Activated CD8-positive, alpha-beta memory T cell treated with anti-CD3 and anti-CD28 coated beads for 48 hours (primary cell): Measurements from ENCODE around the gene TCAF1.

Experiments used
- DNase-seq, 3 experiments: peaks; one replicate each; pipeline ENCODE4 v3.0.0-alpha.2; 2020; ENCODE audit warnings: low read depth in 2 of 3, low spot score in 2 of 3

The TCAF1 gene, protein sequence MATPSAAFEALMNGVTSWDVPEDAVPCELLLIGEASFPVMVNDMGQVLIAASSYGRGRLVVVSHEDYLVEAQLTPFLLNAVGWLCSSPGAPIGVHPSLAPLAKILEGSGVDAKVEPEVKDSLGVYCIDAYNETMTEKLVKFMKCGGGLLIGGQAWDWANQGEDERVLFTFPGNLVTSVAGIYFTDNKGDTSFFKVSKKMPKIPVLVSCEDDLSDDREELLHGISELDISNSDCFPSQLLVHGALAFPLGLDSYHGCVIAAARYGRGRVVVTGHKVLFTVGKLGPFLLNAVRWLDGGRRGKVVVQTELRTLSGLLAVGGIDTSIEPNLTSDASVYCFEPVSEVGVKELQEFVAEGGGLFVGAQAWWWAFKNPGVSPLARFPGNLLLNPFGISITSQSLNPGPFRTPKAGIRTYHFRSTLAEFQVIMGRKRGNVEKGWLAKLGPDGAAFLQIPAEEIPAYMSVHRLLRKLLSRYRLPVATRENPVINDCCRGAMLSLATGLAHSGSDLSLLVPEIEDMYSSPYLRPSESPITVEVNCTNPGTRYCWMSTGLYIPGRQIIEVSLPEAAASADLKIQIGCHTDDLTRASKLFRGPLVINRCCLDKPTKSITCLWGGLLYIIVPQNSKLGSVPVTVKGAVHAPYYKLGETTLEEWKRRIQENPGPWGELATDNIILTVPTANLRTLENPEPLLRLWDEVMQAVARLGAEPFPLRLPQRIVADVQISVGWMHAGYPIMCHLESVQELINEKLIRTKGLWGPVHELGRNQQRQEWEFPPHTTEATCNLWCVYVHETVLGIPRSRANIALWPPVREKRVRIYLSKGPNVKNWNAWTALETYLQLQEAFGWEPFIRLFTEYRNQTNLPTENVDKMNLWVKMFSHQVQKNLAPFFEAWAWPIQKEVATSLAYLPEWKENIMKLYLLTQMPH

DNA sequence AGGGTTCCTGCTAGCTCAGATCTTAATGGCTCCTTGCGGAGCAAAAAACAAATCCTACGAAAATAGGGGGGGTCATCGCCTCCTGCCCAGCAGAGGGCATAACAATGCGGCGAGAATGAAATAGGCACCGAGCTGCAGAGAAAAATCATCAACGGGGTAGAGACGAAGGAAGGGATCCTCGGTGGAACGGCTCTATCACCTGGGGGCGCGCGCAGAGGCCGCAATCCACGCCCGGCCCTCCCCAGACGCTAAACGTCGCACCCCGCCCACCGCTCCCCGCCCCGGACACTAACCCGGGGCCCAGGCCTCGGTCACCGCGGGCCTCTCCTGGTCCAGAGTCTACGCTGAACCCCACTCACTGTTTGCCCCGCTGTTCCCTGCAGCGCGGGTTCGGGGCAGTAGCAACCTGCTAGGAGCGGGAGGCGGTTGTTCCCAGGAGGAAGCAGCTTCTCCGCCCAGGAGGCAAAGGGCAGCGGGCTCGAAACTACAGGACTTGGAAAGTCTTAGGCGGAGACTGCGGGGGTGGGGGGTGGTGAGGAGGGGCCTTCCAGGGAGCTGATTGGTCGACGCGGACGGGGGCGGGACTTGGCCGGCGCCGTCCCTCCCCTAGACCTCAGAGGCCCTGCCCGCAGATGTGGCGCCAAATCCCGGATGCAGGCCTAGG, at the start of gene TCAF1:
Gene TCAF1, minus strand, starts transcription at position 509 of the 664 bp plus-strand sequence. CDS start 25,568 bp downstream, outside the sequence.
- DNase-seq = peak; percentile 70 to 79 (median 70)

DNA sequence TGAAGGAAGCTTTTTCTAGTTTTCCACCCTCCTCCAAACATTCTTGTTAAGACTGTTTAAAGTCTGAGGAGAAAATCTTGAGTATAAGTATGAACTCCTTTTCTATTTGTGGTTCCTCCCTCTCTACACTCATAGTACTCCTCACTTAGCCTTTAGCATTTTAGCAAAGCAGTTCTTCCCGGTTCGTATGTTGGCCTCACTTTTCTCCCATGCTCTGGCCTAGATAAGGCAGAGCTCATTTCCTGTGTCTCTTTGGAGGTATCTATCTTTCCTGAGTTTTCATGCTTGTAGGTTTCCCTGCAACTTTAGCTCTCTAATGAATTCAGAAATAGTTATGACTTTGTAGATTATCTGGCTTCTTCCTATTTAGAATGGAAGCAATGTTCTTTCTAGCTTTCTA, 46.8 kb upstream of the TCAF1 start:
- DNase-seq = no peak

DNA sequence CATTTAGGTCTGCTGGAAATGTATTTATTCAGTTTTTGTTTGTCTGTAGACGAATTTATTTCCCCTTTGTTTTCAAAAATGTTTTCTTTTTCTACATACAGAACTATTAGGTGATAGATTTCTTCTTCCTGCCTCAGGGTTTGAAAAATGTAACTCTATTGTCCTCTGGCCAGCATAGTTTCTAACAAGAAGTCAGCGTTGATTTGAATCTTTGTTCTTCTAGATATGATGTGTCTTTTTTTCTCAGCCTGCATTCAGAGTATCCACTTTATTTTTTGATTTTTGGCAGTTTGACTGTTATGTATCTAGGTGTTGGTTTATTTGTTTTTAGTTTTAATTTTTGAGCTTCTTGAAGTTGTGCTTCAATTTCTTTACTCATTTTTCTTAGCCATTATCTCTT, 45.1 kb upstream of the TCAF1 start:
- DNase-seq = no peak

DNA sequence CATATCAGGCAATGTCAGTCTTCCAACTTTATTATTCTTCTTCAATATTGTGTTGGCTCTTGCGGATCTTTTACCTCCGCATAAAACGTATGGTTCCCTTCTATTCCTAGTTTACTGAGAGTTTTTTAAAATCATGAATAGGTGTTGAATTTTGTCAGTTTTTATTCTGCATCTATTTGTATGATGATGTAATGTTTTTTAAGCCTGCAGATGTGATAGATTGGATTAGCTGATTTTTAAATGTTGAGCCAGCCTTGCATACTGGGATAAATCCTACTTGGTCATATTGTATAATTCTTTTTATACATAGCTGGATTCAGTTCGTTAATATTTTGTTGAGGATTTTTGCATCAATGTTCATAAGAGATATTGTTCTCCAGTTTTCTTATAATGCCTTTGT, 43.4 kb upstream of the TCAF1 start:
- DNase-seq = no peak

DNA sequence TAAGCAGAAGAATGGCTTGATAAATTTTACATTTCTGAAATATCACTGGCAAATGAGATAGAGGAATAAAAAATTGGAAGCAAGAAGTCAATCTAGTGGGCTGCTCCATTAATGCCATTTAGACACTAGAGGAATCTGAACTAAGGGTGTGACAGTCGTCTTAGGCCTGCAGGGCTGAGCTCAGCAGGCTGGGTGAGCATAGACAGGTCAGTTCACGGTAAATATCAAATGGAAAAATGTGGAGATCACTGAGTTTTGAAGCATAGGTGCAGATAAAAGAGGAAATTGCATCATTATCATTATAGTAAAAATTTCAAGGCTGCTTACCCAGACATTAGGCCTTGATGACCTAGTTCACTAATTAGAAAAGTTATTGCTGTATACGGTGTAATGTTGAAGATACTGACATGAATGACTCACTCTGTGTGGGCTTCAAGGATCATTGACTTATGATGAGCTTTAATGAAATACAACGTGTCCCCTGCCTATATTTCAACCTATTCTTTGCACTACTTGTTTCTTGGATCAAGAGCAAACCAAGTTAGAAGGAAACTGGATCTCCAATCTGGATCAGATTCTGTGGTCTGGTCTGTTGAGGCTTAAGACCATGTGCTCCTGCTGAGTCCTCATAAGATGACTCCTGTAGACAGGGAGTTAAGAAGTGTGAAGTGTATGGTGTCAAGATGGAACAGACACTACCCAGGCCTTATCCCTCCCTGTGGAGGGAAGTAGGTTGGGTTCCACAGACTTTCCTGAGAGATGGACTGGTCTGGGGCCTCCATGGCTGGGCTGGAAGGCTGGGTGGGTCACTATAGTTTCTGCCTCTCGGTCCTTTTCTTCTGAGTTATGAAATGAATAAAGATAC, 36.6 kb upstream of the TCAF1 start:
- DNase-seq = no peak

DNA sequence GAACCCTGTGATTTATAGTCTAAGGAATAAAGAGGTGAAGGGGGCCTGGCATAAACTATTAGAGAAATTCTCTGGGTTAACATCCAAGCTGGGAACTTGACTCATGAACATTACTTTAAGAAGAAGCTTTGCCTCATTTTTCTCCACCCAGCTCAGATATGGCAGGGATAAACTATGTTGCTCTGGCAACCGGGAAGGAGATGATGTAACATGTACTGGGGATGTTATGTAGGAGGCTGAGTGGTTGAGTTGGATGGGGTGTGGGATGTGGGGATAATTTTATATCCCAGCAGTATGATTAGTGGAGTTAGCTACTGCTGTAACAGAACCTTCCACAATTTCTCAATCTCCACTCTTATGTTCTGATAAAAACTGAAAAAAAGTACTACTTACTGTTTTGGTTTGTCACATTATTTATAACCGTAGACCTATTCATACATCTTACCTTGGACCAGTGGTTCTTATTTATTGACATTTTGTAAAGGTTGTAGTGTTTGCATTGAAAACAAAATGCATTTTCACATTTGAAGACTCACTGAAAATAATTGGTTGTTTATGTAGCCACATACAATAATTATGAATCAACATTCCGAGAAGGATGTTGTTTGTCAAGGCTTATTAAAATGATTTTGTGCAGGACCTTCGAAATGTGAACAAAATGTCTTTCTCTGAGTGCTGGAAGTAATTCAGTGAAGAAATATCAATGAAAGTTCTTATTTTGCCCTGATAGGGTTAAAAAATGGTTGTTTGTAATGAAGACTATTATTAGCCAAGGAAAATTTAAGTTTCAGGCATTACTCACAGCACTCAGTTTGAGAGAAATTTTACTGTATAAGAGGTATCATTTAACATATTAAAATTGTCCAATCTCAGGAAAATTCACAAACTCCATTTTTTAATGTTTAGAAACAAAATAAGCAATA, 34.4 kb upstream of the TCAF1 start:
- no peak for DNase-seq

DNA sequence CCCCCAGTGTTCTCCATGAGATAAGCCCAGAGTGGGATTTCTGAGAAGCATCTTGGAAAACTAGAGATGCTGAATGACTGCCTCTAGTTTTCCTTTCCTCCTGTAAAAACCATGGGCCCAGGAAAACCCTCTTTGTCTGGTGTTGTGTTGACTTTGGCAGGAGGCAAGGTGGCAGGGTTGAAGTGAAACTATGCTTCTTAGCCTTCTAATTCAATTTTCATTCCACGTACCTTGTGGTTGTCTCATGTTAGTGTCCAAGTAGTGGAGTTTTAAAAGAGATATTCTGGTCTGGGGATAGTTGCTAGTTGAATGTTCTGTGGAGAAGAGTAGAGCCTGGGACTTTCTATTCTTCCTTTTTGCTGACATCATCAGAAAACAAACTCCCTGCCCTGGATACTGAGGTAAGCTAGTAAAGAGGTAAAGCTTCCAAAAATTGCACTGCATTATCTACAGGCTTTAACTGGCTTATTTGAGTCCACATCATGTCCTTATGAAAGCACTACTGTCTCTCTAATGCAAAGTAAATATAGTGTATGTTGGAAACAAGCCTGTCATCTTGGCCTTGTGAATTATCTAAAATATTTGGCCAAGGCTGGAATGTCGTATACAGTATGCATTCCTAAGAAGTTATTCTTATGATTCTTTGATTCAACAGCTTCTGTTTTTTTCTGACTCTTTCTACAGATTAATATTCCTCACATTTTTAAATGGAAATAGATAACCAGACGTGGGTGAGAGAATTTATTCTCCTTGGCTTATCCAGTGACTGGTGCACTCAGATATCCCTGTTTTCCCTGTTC, 32.8 kb upstream of the TCAF1 start, which contains the start of gene OR2F2:
Gene OR2F2, plus strand, starts transcription at position 708 of the 800 bp plus-strand sequence. Its CDS starts 0 bp downstream, at position 708.
- no peak for DNase-seq

DNA sequence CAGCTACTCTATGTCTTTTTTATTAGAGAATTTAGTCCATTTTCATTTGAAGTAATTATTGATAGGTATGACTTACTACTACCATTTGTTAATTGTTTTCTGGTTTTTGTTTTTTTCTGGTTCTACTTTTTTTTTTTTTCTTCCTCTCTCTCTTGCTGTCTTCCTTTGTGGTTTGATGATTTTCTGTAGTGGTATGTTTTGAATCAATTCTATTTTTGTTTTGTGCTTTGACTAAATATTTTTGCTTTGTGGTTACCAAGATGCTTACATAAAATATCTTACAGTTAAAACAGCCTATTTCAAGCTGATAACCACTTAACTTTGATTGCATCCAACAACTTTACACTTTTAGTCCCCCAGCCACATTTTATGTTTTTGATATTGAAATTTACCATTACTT, 29.8 kb upstream of the TCAF1 start:
- no peak for DNase-seq

DNA sequence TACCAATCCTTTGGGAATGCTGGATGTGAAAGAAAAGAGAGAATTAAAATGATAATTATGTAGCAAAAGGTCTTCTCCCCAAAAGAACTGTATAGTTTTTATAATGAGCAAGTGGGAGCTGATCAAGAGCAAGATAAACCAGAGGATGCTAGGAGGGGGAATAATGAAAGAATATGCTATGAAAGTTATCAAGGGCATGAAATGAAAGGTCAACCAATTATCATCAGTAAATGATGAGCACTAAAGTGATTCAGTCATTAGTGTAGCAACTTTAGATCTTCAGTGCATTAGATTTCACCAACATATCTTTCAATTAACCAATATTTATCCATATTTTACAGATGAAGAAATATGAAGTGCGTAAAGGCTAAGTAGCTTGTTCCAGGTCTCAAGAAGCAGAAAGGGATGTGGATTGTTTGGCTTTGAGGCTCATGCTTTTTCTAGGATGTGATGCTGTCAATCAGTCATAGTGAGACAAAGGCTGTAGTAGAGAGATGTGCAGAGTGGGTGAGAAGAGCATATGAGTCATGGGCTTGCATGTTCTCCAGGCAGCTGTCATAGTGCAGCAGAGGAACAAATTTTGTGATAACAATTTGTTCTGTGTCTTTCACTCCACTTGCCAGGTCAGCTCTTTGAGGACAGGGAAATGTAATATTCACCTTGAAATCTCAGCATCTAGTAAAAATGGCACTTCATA, 27.4 kb upstream of the TCAF1 start:
- DNase-seq = no peak

DNA sequence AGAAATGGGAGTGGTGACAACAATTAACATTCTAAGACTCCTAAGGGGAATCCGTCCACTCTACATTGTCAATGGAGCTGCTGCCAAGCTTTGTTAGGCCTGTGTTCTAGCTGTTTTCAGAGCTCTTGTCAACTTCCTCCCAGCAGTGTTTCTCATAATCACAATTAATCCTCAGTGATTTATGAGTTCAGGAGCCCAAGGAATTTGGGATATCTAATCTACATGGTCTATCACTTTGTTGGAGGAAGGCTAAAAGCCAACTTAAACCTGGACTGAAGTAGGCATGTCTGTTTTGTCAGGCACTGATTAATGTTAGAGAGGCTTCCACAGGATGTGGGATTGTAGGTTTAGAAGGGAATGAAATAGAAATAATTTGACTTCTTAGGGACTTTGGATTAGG, 22.9 kb upstream of the TCAF1 start:
- no peak for DNase-seq

DNA sequence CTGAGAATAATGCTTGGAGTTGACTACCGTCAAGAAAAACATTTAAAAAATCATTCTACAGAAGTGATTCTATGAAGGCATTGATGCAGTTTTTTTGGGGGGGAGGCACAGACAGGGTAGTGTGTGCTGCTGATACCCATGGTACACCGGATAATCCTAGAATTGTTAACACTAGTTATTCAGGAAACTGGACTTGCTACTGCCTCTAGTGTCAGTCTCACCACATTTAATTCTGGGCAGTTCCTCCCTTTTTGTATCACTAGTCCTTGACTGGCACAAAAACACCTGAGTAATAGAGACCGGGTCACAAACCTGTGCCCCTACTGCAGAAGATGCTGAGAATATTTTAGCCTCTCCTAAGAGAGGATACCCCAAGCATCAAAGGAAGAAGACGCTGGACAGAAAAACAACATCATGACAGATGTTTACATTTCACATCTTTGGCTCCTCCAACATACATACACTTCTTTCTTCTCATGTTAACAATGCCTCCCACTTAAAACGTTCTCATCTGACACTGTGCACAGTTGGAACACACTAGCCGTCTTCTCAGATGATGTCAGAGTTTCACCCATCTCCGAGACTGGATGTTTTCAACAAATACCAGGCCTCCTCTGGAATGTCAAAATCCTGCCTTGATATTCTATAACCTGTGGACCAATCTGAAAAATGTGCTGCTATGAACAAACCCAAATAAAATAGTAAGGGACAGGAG, 13.1 kb upstream of the TCAF1 start:
- no peak for DNase-seq

DNA sequence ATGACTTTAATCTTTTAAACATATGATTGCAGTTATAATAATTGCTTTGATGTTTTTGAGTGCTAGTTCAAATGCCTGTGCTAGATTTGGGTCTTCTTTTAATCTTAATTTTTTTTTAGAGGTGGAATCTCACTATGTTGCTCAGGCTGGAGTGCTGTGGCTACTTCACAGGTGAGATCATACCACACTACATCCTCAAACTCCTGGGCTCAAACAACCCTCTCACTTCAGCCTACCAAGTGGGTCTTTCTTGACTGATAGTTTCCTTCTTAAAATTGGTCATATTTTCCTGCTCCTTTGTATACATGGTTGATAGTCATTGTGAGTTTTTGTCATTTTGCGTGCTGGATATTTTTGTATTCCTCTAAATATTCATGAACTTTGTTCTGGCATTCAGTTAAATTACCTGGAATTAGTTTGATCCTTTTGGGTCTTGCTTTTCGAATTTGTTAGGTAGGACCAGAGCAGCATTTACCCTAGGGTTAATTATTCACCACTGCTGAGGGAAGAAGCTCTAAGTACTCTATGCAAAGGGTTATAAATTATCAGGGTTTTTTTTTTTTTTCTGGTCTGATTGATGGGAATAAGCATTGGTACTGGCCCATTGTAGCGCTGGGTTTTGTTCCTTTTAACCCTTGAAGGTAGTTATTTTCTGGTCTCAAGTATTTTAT, 12.1 kb upstream of the TCAF1 start:
- DNase-seq = no peak

DNA sequence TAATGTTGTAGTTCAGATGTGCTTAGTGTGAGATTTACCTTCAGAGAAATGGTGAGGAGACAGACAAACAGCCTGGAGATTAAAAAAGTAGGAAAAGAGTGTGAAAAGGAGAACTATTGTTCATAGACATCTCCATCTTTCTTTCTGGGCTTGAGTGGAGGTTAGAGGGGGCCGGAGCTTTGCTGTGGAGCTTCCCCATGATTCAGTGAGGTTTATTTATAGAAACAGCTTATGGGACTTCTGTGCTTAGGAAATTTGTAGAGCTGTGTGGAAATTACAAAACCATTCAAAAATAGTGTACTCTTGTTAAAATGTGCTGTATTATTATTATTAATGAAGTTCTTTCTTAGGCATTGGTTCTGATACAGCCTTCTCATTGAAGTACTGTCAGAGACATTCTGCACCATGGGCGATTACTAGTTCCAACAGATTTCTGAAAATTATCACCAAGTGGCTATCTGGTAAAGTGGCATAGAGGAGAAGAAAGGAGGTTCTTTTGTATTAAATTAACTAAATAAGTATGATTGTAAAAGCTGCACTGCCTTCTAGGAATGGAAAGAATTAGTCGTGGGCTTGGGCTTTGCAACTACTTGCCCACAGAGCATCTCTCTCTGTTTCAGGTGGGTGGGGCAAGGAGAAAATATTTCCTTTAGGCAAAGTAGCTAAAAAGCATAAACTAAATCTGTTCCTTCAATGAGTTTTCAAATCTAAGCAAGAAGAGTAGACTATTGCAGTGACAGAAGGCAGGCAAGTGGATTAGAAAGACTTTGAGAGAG, 8.7 kb upstream of the TCAF1 start:
- no peak for DNase-seq

DNA sequence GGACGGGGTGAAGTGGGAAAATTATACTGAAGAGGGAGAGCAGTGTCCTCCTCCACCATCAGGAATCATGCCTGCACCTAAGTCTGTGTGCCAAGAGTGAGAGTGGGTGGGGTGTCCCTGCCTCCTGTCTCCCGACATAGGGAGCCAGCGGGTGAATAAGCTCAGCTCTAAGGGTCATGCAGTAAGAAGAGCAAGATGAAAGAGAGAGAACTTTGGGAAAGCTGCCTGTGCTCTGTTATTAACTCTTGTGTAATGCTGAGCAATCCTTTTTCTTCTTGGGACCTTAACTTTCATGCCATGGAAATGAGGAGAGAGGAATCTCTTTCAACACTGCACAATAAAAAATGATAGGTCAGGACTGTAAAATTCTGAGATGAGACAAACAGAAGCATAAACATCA, 7.9 kb upstream of the TCAF1 start:
- DNase-seq = no peak

DNA sequence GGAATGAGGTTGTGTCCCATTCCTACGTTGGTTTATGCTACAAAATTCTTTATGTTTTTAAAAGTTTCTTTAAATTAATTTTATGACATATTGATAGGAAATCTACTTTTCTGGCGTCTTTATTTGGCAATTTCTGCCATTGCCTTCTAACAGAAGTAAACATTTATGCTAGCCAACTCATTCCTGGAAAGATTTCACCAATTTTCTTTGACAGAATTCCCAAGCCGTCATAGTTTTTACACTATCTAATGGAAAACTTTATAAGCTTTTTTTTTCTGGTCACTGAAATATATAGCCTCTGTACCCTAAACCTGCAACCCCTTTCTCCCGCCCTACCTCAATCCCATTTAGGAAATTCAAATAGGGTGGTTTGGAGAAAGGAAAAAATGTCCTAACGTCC, 6.1 kb upstream of the TCAF1 start:
- DNase-seq = no peak

DNA sequence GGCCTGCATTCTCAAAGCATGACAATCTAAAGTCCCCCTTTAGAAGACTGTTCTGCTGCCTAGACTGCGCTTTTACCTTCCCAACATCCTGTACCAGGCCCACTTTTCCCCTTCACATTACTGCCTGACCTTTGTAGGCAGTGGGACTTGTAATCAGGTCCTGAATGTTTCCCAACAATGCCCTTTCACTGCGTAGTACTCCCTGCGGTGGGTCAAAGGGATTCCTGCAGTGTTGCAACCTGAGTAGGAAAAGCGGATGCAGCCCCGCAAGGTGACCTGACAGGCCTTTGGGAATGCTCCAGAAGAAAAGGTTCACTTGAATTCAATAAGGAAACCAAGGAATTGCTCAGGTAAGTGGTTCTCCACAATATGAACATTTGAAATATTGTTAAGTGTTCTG, 4.9 kb upstream of the TCAF1 start:
- DNase-seq = no peak
